OCI-LY3 (cell line): ENCODE measurements around the gene PLB1.

Experiments
- H2AFZ ChIP-seq: fragments of 200-600, 300-600 bp; shearing (Covaris generic); 2 replicates; pipeline ENCODE4 v1.6.0; 2014; ENCODE audit warnings: antibody characterized with exemption, low read depth, low read length
- H3K27ac ChIP-seq: fragments of 200-600, 300-600 bp; sonication (generic); 2 replicates; pipeline ENCODE4 v1.5.1; 2014; ENCODE audit warnings: mild to moderate bottlenecking, low read length, moderate library complexity, mixed read lengths
- H3K27me3 ChIP-seq: fragments of 200-600, 300-600 bp; sonication (generic); 2 replicates; pipeline ENCODE4 v1.6.1; 2014; ENCODE audit warnings: low read depth, low read length, mixed read lengths
- H3K36me3 ChIP-seq: fragments of 200-600, 300-600 bp; sonication (generic); replicated peaks from 2 replicates; pipeline ENCODE3; 2014; ENCODE audit warnings: low read depth, low read length, mixed read lengths
- H3K4me1 ChIP-seq: fragments of 300-600, 200-600 bp; sonication (generic); 2 replicates; pipeline ENCODE4 v1.6.1; 2014; ENCODE audit warnings: low read length, mixed read lengths
- H3K4me2 ChIP-seq: fragments of 200-600, 300-600 bp; sonication (generic); 2 replicates; pipeline ENCODE4 v1.6.1; 2014; ENCODE audit warnings: low read length, mixed read lengths
- H3K4me3 ChIP-seq: fragments of 300-600, 200-600 bp; sonication (generic); 2 replicates; pipeline ENCODE4 v1.5.1; 2014; ENCODE audit warnings: antibody characterized with exemption, mild to moderate bottlenecking, low read length, moderate library complexity
- H3K79me2 ChIP-seq: fragments of 300-600, 200-600 bp; shearing (Covaris generic); 2 replicates; pipeline ENCODE4 v1.6.1; 2014; ENCODE audit warnings: mild to moderate bottlenecking, low read length, mixed read lengths
- H3K9ac ChIP-seq: fragments of 300-600, 200-600 bp; shearing (Covaris generic); 2 replicates; pipeline ENCODE4 v1.6.0; 2014; ENCODE audit warnings: mild to moderate bottlenecking, low read length, moderate library complexity
- H3K9me3 ChIP-seq: fragments of 200-600, 300-600 bp; shearing (Covaris generic); 2 replicates; pipeline ENCODE4 v1.6.1; 2014; ENCODE audit warnings: low read length, mixed read lengths; ENCODE audit not compliant: insufficient read depth
- H4K20me1 ChIP-seq: fragments of 200-600, 300-600 bp; sonication (generic); 2 replicates; pipeline ENCODE4 v1.6.1; 2016; ENCODE audit warnings: low read length, mixed read lengths; ENCODE audit not compliant: insufficient read depth
- EZH2phosphoT487 ChIP-seq: fragments of 200-600 bp; shearing (Covaris generic); IDR thresholded peaks from 2 replicates; pipeline ENCODE4 v1.6.1; 2018; ENCODE audit warnings: antibody characterized with exemption, mixed run types, low read depth
- TF ChIP-seq, protein P1 (sequence below): fragments of 200-600, 300-600 bp; sonication (generic); IDR thresholded peaks from 2 replicates; pipeline ENCODE4 v1.5.1; 2014; ENCODE audit warnings: antibody characterized with exemption, low read length, low read depth

Gene PLB1

DNA sequence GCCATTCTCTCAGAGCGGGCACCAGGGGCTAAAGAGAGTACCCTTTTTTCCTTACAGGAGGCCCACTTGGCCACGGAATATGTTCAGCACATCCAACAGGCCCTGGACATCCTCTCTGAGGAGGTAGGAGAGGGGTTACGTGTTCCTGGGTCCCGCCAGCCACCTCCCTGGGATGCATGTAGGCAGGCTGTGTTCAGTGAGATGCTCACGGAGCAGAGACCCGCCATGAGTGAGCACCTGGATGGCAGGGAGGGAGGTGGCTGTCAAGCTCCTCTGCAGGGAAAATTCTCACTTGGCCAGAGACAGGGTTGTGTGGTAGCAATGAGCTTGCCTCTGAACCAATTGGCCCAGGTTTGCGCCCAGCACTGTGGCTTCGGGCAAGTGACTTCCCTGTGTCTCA lies 132.6 kb downstream of the PLB1 start:
- H3K36me3 ChIP-seq, result no peaks in the 10 kb centered on the region
- H3K9ac ChIP-seq, result no peak overlapping the region
- TF ChIP-seq EZH2phosphoT487, result no peak

DNA sequence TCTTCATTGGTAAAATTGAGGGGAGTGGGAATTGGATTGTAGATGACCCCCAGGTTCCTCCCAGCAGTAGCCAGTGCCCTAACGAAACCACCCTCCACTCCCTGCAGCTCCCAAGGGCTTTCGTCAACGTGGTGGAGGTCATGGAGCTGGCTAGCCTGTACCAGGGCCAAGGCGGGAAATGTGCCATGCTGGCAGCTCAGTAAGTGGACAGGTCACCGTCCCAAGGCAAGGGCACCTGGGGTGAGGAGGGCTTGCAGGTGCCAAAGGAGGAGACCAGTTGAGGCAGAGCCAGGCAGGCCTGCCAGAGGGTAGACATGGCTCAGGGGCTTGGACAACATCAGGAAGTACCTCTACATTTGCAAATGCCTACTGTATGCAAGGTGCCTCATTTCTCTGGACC lies 133.1 kb downstream of the PLB1 start:
- H3K4me2 ChIP-seq, result no peak overlapping the region
- no peaks in the 10 kb centered on the region for H4K20me1 ChIP-seq
- no peak overlapping the region for H3K9ac ChIP-seq
- no peaks in the 10 kb centered on the region for H3K79me2 ChIP-seq
- H3K9me3 ChIP-seq, result no peaks in the 10 kb centered on the region
- H3K4me1 ChIP-seq, result peaks cover 26% of the 10 kb centered on the region
- TF ChIP-seq, protein P1, sequence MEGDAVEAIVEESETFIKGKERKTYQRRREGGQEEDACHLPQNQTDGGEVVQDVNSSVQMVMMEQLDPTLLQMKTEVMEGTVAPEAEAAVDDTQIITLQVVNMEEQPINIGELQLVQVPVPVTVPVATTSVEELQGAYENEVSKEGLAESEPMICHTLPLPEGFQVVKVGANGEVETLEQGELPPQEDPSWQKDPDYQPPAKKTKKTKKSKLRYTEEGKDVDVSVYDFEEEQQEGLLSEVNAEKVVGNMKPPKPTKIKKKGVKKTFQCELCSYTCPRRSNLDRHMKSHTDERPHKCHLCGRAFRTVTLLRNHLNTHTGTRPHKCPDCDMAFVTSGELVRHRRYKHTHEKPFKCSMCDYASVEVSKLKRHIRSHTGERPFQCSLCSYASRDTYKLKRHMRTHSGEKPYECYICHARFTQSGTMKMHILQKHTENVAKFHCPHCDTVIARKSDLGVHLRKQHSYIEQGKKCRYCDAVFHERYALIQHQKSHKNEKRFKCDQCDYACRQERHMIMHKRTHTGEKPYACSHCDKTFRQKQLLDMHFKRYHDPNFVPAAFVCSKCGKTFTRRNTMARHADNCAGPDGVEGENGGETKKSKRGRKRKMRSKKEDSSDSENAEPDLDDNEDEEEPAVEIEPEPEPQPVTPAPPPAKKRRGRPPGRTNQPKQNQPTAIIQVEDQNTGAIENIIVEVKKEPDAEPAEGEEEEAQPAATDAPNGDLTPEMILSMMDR, result no peak
- TF ChIP-seq EZH2phosphoT487, result no peak
- no peaks in the 10 kb centered on the region for H3K27me3 ChIP-seq
- no peaks in the 10 kb centered on the region for H3K36me3 ChIP-seq
- H3K4me3 ChIP-seq, result no peak overlapping the region
- no peak overlapping the region for H2AFZ ChIP-seq
- no peak overlapping the region for H3K27ac ChIP-seq

More for the DNA sequence above, 132.6 kb downstream of the PLB1 start:
- Histone ChIP-seq H2AFZ (no peak overlapping the region), H3K4me3 (no peak overlapping the region), H3K79me2 (no peaks in the 10 kb centered on the region), H4K20me1 (no peaks in the 10 kb centered on the region), H3K4me1 (peaks cover 26% of the 10 kb centered on the region), H3K4me2 (no peak overlapping the region), H3K27ac (no peak overlapping the region), H3K27me3 (no peaks in the 10 kb centered on the region), H3K9me3 (no peaks in the 10 kb centered on the region)

DNA sequence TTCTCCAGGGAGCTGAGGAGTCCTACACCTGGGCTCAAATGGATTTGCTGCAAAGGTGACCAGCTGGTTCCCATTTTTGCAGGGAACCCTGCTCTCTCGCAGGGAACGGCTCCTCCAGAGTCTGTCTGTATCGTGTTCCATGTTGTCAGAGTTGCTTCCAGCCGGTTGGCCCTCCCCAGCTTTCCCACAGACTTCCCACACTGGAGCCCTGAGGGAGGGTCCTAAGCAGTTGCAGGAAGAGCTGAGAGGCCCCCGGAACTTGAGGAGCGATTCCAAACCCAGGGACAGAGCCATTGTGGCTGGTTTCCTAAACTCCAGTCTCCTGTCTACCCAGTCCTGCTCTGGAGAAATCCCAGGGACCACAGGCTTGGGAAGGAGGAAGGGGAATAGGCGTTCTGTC lies 134.1 kb downstream of the PLB1 start:
- Histone ChIP-seq H3K27me3 (no peaks in the 10 kb centered on the region), H3K4me1 (peaks cover 17% of the 10 kb centered on the region), H3K4me2 (no peak overlapping the region), H3K9ac (no peak overlapping the region), H3K9me3 (no peaks in the 10 kb centered on the region), H3K36me3 (no peaks in the 10 kb centered on the region), H3K27ac (no peak overlapping the region), H2AFZ (no peak overlapping the region), H3K79me2 (no peaks in the 10 kb centered on the region), H3K4me3 (no peak overlapping the region), H4K20me1 (no peaks in the 10 kb centered on the region)
- TF ChIP-seq EZH2phosphoT487, result no peak
- TF ChIP-seq, protein P1, result no peak

DNA sequence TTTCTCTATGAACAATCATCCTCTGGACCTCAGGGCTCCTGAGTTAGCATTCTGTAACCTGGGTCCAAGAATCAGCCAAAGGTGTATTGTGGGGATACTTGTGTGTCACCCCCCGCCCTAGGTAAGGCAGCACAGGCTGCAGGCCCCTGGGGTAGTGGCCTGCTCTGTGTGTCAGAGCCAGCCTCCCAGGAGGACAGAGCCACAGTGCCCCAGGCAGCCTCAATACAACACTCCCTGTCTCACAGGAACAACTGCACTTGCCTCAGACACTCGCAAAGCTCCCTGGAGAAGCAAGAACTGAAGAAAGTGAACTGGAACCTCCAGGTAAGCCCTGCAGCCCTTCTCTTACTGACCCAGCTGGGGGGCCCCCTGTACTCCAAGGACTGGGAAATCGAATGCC lies 134.5 kb downstream of the PLB1 start:
- Histone ChIP-seq H3K4me2 (no peak overlapping the region), H3K4me3 (no peak overlapping the region), H3K79me2 (no peaks in the 10 kb centered on the region), H3K27me3 (no peaks in the 10 kb centered on the region), H4K20me1 (no peaks in the 10 kb centered on the region), H3K4me1 (peaks cover 14% of the 10 kb centered on the region), H3K9ac (no peak overlapping the region), H3K9me3 (no peaks in the 10 kb centered on the region), H3K27ac (no peak overlapping the region), H2AFZ (no peak overlapping the region), H3K36me3 (no peaks in the 10 kb centered on the region)
- TF ChIP-seq, protein P1, result no peak
- TF ChIP-seq EZH2phosphoT487, result no peak
